ENCODE results near the gene CEP68. TPM values are rescaled to one million over a fixed set of nuclear protein-coding genes. Genes with fewer than 3 reads are reported as not detected.

The CEP68 gene
- total RNA-seq, 2 experiments from 2014 or later: 6.0 to 6.3 TPM

DNA sequence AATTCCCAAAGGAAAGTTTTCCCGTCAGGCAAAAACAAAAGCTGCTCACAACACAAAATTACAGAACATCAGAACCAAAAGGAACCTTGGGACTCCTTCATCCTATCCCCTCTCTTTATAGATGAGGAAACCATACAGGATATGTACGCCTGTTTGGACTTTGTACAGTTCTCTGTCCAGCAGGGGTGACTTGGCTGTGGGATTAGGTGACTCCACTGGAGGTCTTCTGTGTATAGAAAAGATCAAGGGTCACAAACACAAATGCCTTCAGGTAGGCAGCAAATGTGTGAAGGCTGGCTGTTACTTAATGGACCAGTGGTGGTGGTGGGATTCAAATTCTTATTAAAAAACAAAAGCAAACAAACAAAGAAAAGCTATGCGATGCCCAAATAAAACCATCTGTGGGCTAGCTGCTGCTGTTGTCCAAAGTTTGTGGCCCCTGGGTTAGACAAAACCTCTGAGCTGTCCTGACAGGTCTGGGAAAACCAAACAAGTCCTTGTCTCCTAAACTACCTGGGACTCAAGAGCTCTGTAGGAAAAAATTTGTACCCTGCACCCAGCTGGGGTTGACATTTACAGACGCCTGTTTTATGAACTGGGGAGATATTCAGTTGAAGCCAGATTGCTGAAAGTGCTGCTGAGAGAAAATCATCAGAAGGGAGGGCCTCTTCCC, 1.3 kb upstream of the CEP68 start:
- peaks cover 49% of the 10 kb centered on the region for H3K4me1 Mint-ChIP-seq (ENCODE audit: low read depth)
- no peak overlapping the region for H3K27ac Mint-ChIP-seq
- intact Hi-C loops (cut with micrococcal nuclease): loop anchor here (10.0 kb wide), 1 partner anchor 500 kb away; no protein-coding TSS in a partner anchor
- H3K4me3 Mint-ChIP-seq: peak overlapping the region; percentile 92
- DNase-seq (no peak), ATAC-seq (no peak)
- CTCF ChIA-PET: interaction anchor here (1.0 to 4.1 kb wide), 9 partner anchors 10 to 139 kb away, joined by 3 to 37 read pairs (median 7); no protein-coding TSS in a partner anchor
- POLR2A ChIA-PET: interaction anchor here (1.0 to 1.7 kb wide), 4 partner anchors 8 to 74 kb away, joined by 3 to 5 read pairs (median 3); partner anchors contain the start of gene SLC1A4
- TF ChIP-seq, protein P1, sequence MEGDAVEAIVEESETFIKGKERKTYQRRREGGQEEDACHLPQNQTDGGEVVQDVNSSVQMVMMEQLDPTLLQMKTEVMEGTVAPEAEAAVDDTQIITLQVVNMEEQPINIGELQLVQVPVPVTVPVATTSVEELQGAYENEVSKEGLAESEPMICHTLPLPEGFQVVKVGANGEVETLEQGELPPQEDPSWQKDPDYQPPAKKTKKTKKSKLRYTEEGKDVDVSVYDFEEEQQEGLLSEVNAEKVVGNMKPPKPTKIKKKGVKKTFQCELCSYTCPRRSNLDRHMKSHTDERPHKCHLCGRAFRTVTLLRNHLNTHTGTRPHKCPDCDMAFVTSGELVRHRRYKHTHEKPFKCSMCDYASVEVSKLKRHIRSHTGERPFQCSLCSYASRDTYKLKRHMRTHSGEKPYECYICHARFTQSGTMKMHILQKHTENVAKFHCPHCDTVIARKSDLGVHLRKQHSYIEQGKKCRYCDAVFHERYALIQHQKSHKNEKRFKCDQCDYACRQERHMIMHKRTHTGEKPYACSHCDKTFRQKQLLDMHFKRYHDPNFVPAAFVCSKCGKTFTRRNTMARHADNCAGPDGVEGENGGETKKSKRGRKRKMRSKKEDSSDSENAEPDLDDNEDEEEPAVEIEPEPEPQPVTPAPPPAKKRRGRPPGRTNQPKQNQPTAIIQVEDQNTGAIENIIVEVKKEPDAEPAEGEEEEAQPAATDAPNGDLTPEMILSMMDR (IDR thresholded peaks at IDR 0.05): no peak
- H3K27me3 Mint-ChIP-seq: no peaks in the 10 kb centered on the region
- H3K36me3 Mint-ChIP-seq (ENCODE audit: low read depth): no peaks in the 10 kb centered on the region
- H3K9me3 Mint-ChIP-seq: no peaks in the 10 kb centered on the region

DNA sequence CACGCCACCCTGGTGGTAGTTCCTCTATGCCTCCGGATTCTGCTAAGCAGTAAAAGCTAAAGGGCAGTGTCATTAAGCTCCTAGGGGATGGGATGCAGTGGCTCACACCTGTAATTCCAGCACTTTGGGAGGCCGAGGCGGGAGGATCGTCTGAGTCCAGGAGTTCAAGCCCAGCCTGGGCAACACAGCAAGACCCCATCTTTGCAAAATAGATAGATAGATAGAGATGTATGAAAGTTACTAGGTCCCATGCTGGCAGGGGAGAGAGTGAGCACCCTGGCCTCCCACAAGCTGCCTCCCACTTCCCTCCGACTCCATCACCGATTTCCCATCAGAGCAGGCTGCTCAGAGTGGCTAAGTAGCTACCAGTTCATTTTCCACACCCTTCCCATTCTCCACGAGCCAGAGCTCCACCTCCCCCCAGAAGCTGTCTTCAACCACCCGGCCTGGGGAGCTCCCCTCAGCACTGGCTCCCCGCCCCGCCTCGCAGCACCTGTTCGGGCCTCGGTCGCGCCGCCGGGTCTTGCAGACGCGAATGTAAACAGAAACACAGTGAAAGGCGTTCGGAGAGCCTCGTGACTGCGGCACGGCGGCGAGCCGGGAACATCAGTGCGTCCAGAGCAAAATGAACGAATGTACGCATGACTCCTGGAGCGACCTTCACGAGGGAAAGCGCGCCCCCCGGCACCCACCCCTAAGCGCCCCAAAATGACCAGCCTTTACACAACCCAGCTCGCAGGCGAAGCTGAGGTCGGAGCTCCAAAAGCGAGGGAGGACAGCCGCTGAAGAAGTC, 598 bp upstream of the CEP68 start:
- peaks cover 49% of the 10 kb centered on the region for H3K4me1 Mint-ChIP-seq (ENCODE audit: low read depth)
- CTCF ChIA-PET: interaction anchor here (0.9 to 4.1 kb wide), 13 partner anchors 9 to 156 kb away, joined by 3 to 37 read pairs (median 4); partner anchors contain the start of gene RAB1A

DNA sequence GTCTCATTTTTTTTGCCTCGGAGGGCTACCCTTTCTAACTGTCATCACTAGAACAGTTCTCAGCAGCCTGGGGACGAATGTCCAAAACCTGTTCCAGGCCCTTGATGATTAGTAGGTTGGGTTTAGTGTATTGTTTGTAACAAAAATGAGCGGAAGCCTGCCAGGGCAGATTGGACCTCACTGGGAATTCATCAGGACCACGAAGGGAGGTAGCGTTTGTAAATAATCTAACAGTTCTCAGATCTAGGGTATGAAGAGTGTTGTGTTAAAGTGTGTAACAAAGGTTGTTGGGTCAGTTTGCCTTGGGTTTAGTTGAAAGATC, 799 bp downstream of the CEP68 start:
- TF ChIP-seq, protein P1 (IDR thresholded peaks at IDR 0.05): no peak
- POLR2A ChIA-PET: interaction anchor here (0.6 to 1.4 kb wide), 5 partner anchors 9 to 175 kb away, joined by 3 to 4 read pairs (median 3); no protein-coding TSS in a partner anchor
- H3K9me3 Mint-ChIP-seq: no peaks in the 10 kb centered on the region
- DNase-seq (no peak), ATAC-seq (no peak)
- no peaks in the 10 kb centered on the region for H3K27me3 Mint-ChIP-seq
- peak overlapping the region; percentile 60 for H3K27ac Mint-ChIP-seq
- CTCF ChIA-PET: interaction anchor here (1.0 to 1.6 kb wide), 5 partner anchors 16 to 155 kb away, joined by 3 to 5 read pairs (median 3); partner anchors contain the start of gene RAB1A
- peaks cover 51% of the 10 kb centered on the region for H3K4me1 Mint-ChIP-seq (ENCODE audit: low read depth)
- H3K4me3 Mint-ChIP-seq: peak overlapping the region; percentile 79
- intact Hi-C loops (cut with micrococcal nuclease): loop anchor here (10.0 kb wide), 1 partner anchor 498 kb away; no protein-coding TSS in a partner anchor
- no peaks in the 10 kb centered on the region for H3K36me3 Mint-ChIP-seq (ENCODE audit: low read depth)

More for the DNA sequence above, 598 bp upstream of the CEP68 start:
- TF ChIP-seq, protein P1 (IDR thresholded peaks at IDR 0.05): no peak
- ATAC-seq (peak; percentile 35), DNase-seq (peak; percentile 76)
- H3K27ac Mint-ChIP-seq: peak overlapping the region; percentile 84
- POLR2A ChIA-PET: interaction anchor here (1.0 to 1.7 kb wide), 4 partner anchors 8 to 376 kb away, joined by 3 to 5 read pairs (median 3); partner anchors contain the start of gene SLC1A4
- peak overlapping the region; percentile 92 for H3K4me3 Mint-ChIP-seq
- intact Hi-C loops (cut with micrococcal nuclease): loop anchor here (10.0 kb wide), 1 partner anchor 499 kb away; no protein-coding TSS in a partner anchor
- H3K9me3 Mint-ChIP-seq: no peaks in the 10 kb centered on the region
- no peaks in the 10 kb centered on the region for H3K27me3 Mint-ChIP-seq
- no peaks in the 10 kb centered on the region for H3K36me3 Mint-ChIP-seq (ENCODE audit: low read depth)

DNA sequence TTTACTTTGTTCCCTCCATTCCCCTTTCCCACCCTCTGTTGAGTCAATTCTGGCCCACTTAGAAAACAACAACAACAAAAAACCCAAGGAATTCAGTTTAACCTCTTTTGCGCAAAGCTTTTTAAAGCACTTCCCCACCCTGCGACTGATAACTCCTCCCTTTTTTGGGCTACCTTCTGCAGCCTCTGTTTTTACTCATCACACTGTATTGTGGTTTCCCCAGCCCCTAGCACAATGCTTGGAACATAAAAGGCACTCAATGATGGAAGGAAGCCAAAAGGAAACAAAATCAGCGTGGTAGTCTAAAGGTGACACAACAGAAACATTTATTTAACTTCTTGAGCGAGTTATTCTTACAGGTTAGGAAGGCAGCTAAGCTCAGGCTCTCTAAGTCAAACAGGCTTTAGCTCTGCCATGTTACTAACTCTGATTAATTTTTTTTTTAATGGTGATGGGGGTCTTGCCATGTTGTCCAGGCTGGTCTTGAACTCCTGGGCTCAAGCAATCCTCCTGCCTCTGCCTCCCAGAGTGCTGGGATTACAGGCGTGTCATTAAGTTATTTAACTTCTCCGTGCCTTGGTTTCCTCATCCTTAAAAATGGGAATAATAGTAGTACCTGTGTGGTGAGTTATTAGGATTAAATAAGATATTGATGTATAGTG, 1.3 kb downstream of the CEP68 start:
- Mint-ChIP-seq H3K4me1 (ENCODE audit: low read depth) (peaks cover 51% of the 10 kb centered on the region), H3K27me3 (no peaks in the 10 kb centered on the region), H3K4me3 (peak overlapping the region; percentile 79), H3K36me3 (ENCODE audit: low read depth) (no peaks in the 10 kb centered on the region), H3K9me3 (no peaks in the 10 kb centered on the region), H3K27ac (peak overlapping the region; percentile 60)
- POLR2A ChIA-PET: interaction anchor here (0.6 to 1.4 kb wide), 5 partner anchors 8 to 174 kb away, joined by 3 to 4 read pairs (median 3); no protein-coding TSS in a partner anchor
- TF ChIP-seq, protein P1 (IDR thresholded peaks at IDR 0.05): no peak
- ATAC-seq (peak; percentile 57), DNase-seq (peak; percentile 77)
- CTCF ChIA-PET: interaction anchor here (1.0 to 1.9 kb wide), 5 partner anchors 15 to 140 kb away, joined by 3 to 7 read pairs (median 4); no protein-coding TSS in a partner anchor
- intact Hi-C loops (cut with micrococcal nuclease): loop anchor here (10.0 kb wide), 1 partner anchor 497 kb away; no protein-coding TSS in a partner anchor

Data from activated CD8-positive, alpha-beta T cell treated with anti-CD3 and anti-CD28 coated beads for 36 hours (primary cell).